Liver (tissue), 9 donors: Measurements from ENCODE around the gene PYM1. TPM values are rescaled to one million over a fixed set of nuclear protein-coding genes. Genes with fewer than 3 reads are reported as not detected.

Experiments used
- DNase-seq: peaks from one replicate; pipeline ENCODE4 v3.0.0-alpha.2; 2017; ENCODE audit warnings: low spot score
- H3K27ac ChIP-seq, 2 donors: one replicate each; pipeline ENCODE4 v1.7.0; 2013; ENCODE audit warnings: inconsistent platforms in 2 of 2, low read length in 2 of 2, control low read depth in 1 of 2, low read depth in 1 of 2, mild to moderate bottlenecking in 1 of 2
- H3K27me3 ChIP-seq, 4 donors: one replicate each; pipeline versions ENCODE4 v1.6.1 to v1.7.0; 2013; ENCODE audit warnings: low read length in 3 of 4, inconsistent platforms in 1 of 4, mild to moderate bottlenecking in 1 of 4, moderate library complexity in 1 of 4; ENCODE audit not compliant: control insufficient read depth in 4 of 4, insufficient read depth in 4 of 4
- H3K36me3 ChIP-seq, 4 donors: one replicate each; pipeline versions ENCODE4 v1.6.1 to v1.7.0; 2013; ENCODE audit warnings: low read length in 3 of 4, mild to moderate bottlenecking in 3 of 4, low read depth in 1 of 4, moderate library complexity in 1 of 4; ENCODE audit not compliant: control insufficient read depth in 4 of 4, insufficient read depth in 3 of 4
- H3K4me1 ChIP-seq, 4 donors: one replicate each; pipeline versions ENCODE4 v1.6.1 to v1.7.0; 2013; ENCODE audit warnings: low read length in 3 of 4, mild to moderate bottlenecking in 3 of 4, moderate library complexity in 1 of 4; ENCODE audit not compliant: control insufficient read depth in 4 of 4, insufficient read depth in 4 of 4
- H3K4me3 ChIP-seq, 3 donors: one replicate each; pipeline versions ENCODE4 v1.6.1 to v1.7.0; 2013; ENCODE audit warnings: low read length in 3 of 3, control low read depth in 1 of 3, low read depth in 1 of 3, mild to moderate bottlenecking in 1 of 3
- H3K9ac ChIP-seq, 2 donors: one replicate each; pipeline ENCODE4 v1.7.0; 2013; ENCODE audit warnings: low read length in 2 of 2, mild to moderate bottlenecking in 2 of 2, moderate library complexity in 2 of 2, control low read depth in 1 of 2, low read depth in 1 of 2
- H3K9me3 ChIP-seq, 4 donors: one replicate each; pipeline versions ENCODE4 v1.6.1 to v1.7.0; 2013; ENCODE audit warnings: low read length in 3 of 4; ENCODE audit not compliant: control insufficient read depth in 4 of 4
- CTCF ChIP-seq: fragments of 150-350 bp; IDR thresholded peaks from 2 replicates; pipeline ENCODE4 v1.5.1; 2017; ENCODE audit warnings: improper control_type of control experiment, low read depth, low read length; ENCODE audit not compliant: missing input control
- FOXA2 ChIP-seq: IDR thresholded peaks from 2 replicates; pipeline ENCODE4 v1.6.1; 2016; ENCODE audit warnings: antibody characterized with exemption
- GABPA ChIP-seq, 2 donors: IDR thresholded peaks in 1 of 2; conservative IDR thresholded peaks in 1 of 2; 2 replicates each; pipeline ENCODE4 v1.6.1; 2016; ENCODE audit warnings: antibody characterized with exemption in 2 of 2, mild to moderate bottlenecking in 1 of 2, moderate library complexity in 1 of 2
- HNF4G ChIP-seq: IDR thresholded peaks from 2 replicates; pipeline ENCODE4 v1.6.1; 2016; ENCODE audit warnings: antibody characterized with exemption
- JUND ChIP-seq, 2 donors: IDR thresholded peaks; 2 replicates each; pipeline ENCODE4 v1.6.1; 2016; ENCODE audit warnings: antibody characterized with exemption in 2 of 2
- MAX ChIP-seq: IDR thresholded peaks from 2 replicates; pipeline ENCODE4 v1.6.1; 2016; ENCODE audit warnings: antibody characterized with exemption
- NR2F2 ChIP-seq: IDR thresholded peaks from 2 replicates; pipeline ENCODE4 v1.6.1; 2016; ENCODE audit warnings: antibody characterized with exemption
- RAD21 ChIP-seq, 2 donors: IDR thresholded peaks; 2 replicates each; pipeline ENCODE4 v1.6.1; 2016; ENCODE audit warnings: antibody characterized with exemption in 2 of 2, mild to moderate bottlenecking in 2 of 2
- REST ChIP-seq: IDR thresholded peaks from 2 replicates; pipeline ENCODE4 v1.6.1; 2016; ENCODE audit warnings: antibody characterized with exemption, mild to moderate bottlenecking
- RXRA ChIP-seq, 2 donors: IDR thresholded peaks; 2 replicates each; pipeline ENCODE4 v1.6.1; 2017 to 2018; ENCODE audit warnings: antibody characterized with exemption in 2 of 2, mild to moderate bottlenecking in 1 of 2
- TAF1 ChIP-seq: conservative IDR thresholded peaks from 2 replicates; pipeline ENCODE4 v1.6.1; 2016; ENCODE audit warnings: antibody characterized with exemption, mild to moderate bottlenecking
- YY1 ChIP-seq: IDR thresholded peaks from 2 replicates; pipeline ENCODE4 v1.6.1; 2016; ENCODE audit warnings: antibody characterized with exemption, mild to moderate bottlenecking
- WGBS: extraction: QIAGEN DNeasy Blood & Tissue Kit; methylation state at CpG from one replicate; pipeline ENCODE4 v1.1.7; 2013; 5-methylcytosine and 5-hydroxymethylcytosine counted together
- polyA plus RNA-seq, 2 donors: library from polyadenylated mRNA; stranded (reverse) in 1 of 2; unstranded in 1 of 2; fragments of 200-250 nt in 1 of 2; fragments of >200 nt in 1 of 2; fragmentation: Nextera tagmentation in 1 of 2; extraction: Ambion mirVana in 1 of 2; gene quantifications; one replicate each; pipeline versions ENCODE4 v1.2.1 to v1.2.3, GENCODE V29; 2013 to 2015
- total RNA-seq, 2 donors: library from RNA; depleted of rRNA; stranded (reverse); fragments of >200 nt; gene quantifications; one replicate each; pipeline ENCODE4 v1.2.3, GENCODE V29; 2014
- donor health status: healthy.
- donor health status: healthy.
- donor health status: healthy.
- donor health status: healthy.
- donor health status: healthy.

Gene PYM1
- total and polyA plus RNA-seq, 4 donors = 16.7 to 29.4 (median 21.3) TPM

GRCh38 chr12:55955800-55956508, 28.3 kb upstream of the PYM1 start:
- Histone ChIP-seq H3K36me3 (peaks cover 0 to 10% (median under 1%) of the 10 kb centered on the region in 4 donors), H3K9ac (no peak overlapping the region), H3K4me3 (no peak overlapping the region), H3K9me3 (no peaks in the 10 kb centered on the region), H3K27me3 (no peaks in the 10 kb centered on the region), H3K27ac (no peak overlapping the region), H3K4me1 (no peaks in the 10 kb centered on the region)
- DNase-seq = no peak
- TF ChIP-seq TAF1 (no peak), GABPA (IDR thresholded peaks at IDR 0.05 in 1 of 2, conservative IDR thresholded peaks at IDR 0.05 in 1 of 2) (no peak), YY1 (no peak), RXRA (IDR thresholded peaks at IDR 0.05) (no peak), MAX (no peak), JUND (IDR thresholded peaks at IDR 0.05) (no peak), CTCF (no peak), NR2F2 (no peak), HNF4G (no peak)
- WGBS = 92% methylated on average over 6 of the region's 6 CpGs

- Histone ChIP-seq H3K4me1 (no peaks in the 10 kb centered on the region), H3K9ac (no peak overlapping the region), H3K36me3 (peaks cover 0 to 10% (median under 1%) of the 10 kb centered on the region in 4 donors), H3K27me3 (no peaks in the 10 kb centered on the region), H3K27ac (no peak overlapping the region), H3K9me3 (no peaks in the 10 kb centered on the region), H3K4me3 (no peak overlapping the region)
- TF ChIP-seq YY1 = no peak
- TF ChIP-seq RAD21 (IDR thresholded peaks at IDR 0.05) = no peak
- TF ChIP-seq FOXA2 = no peak
- TF ChIP-seq REST = no peak
- no peak for TF ChIP-seq MAX
- DNase-seq = no peak
- 95% methylated on average over 4 of the region's 4 CpGs for WGBS
Observed at GRCh38 chr12:55955344-55955743, 27.6 kb upstream of the PYM1 start.
